GM21526 (cell line): Measurements from ENCODE around the gene PTPRG.
"Not testable (repeated sequence)": the region's sequence is repeated elsewhere in the genome, so short reads cannot be mapped to it uniquely, and the experiment has no call there.

Experiments used
- ATAC-seq: cut with Tn5 transposase; IDR thresholded peaks from one replicate; pipeline ENCODE4 v1.9.1; 2021; ENCODE audit warnings: moderate library complexity; ENCODE audit not compliant: unreplicated experiment, low FRiP score

PTPRG gene

GRCh38 chr3:61561374-61562041 is at the start of gene PTPRG:
Gene PTPRG, plus strand, starts transcription at chr3:61561571. Its CDS starts 717 bp downstream, at chr3:61562288.
- peak; percentile 66 for ATAC-seq

GRCh38 chr3:61518590-61518989 is 42.8 kb upstream of the PTPRG start:
- no peak for ATAC-seq

GRCh38 chr3:61520966-61521628 is 40.3 kb upstream of the PTPRG start:
- ATAC-seq, result peak; percentile 97

- ATAC-seq, result no peak
These were observed 39.3 kb upstream of the PTPRG start for GRCh38 chr3:61522060-61522459.

- ATAC-seq, result no peak
These were observed 38.7 kb upstream of the PTPRG start for GRCh38 chr3:61522626-61523025.

GRCh38 chr3:61524933-61525332 is 36.4 kb upstream of the PTPRG start:
- no peak for ATAC-seq

- no peak for ATAC-seq
These were observed 35.1 kb upstream of the PTPRG start for GRCh38 chr3:61526308-61526707.

GRCh38 chr3:61527011-61527410 is 34.4 kb upstream of the PTPRG start:
- no peak for ATAC-seq

- no peak for ATAC-seq
These were observed 31.0 kb upstream of the PTPRG start for GRCh38 chr3:61530355-61530754.

GRCh38 chr3:61531528-61531927 is 29.8 kb upstream of the PTPRG start:
- ATAC-seq, result no peak

- no peak for ATAC-seq
These were observed 28.5 kb upstream of the PTPRG start for GRCh38 chr3:61532739-61533500.

GRCh38 chr3:61535826-61536225 is 25.5 kb upstream of the PTPRG start:
- ATAC-seq, result no peak

- ATAC-seq, result no peak
These were observed 24.0 kb upstream of the PTPRG start for GRCh38 chr3:61537366-61537765.

GRCh38 chr3:61538486-61538885 is 22.9 kb upstream of the PTPRG start:
- ATAC-seq, result no peak

- no peak for ATAC-seq
These were observed 19.7 kb upstream of the PTPRG start for GRCh38 chr3:61541694-61542093.

GRCh38 chr3:61545716-61546115 is 15.7 kb upstream of the PTPRG start:
- no peak for ATAC-seq

GRCh38 chr3:61547625-61548024 is 13.7 kb upstream of the PTPRG start:
- ATAC-seq, result no peak

- ATAC-seq, result not testable (repeated sequence)
These were observed 8.7 kb upstream of the PTPRG start for GRCh38 chr3:61552704-61553103.

- ATAC-seq, result no peak
These were observed 2.1 kb upstream of the PTPRG start for GRCh38 chr3:61559136-61559731.

- peak; percentile 43 for ATAC-seq
These were observed 626 bp upstream of the PTPRG start for GRCh38 chr3:61560517-61561373.
